Astrocyte (in vitro differentiated cells and primary cell): ENCODE results near the gene CDK3. TPM values are rescaled to one million over a fixed set of nuclear protein-coding genes. Genes with fewer than 3 reads are reported as not detected.

Source experiments
- DNase-seq: peaks from one replicate; pipeline ENCODE4 v3.0.0-alpha.2; 2010; ENCODE audit warnings: low read depth
- FAIRE-seq: peaks from 2 replicates; lab custom pipeline; 2011; peaks lifted over from hg19 to GRCh38; lab: Jason Lieb, UNC
- H2AFZ ChIP-seq: 2 replicates; pipeline ENCODE4 v1.6.0; 2012; ENCODE audit warnings: low read depth, low read length, inconsistent platforms
- H3K27ac ChIP-seq: 2 replicates; pipeline ENCODE4 v1.5.1; 2011; ENCODE audit warnings: low read depth, low read length, inconsistent platforms
- H3K27me3 ChIP-seq: 2 replicates; pipeline ENCODE4 v1.6.0; 2011; ENCODE audit warnings: low read length, inconsistent platforms; ENCODE audit not compliant: insufficient read depth
- H3K36me3 ChIP-seq: 2 replicates; pipeline ENCODE4 v1.5.1; 2011; ENCODE audit warnings: low read length, inconsistent platforms; ENCODE audit not compliant: insufficient read depth
- H3K4me1 ChIP-seq: 2 replicates; pipeline ENCODE4 v1.5.1; 2011; ENCODE audit warnings: low read length, inconsistent platforms; ENCODE audit not compliant: insufficient read depth
- H3K4me2 ChIP-seq: 2 replicates; pipeline ENCODE4 v1.6.0; 2012; ENCODE audit warnings: low read length, inconsistent platforms
- H3K4me3 ChIP-seq: 2 replicates; pipeline ENCODE4 v1.5.1; 2011; ENCODE audit warnings: low read depth, mild to moderate bottlenecking, low read length, inconsistent platforms; ENCODE audit not compliant: insufficient read depth
- H3K79me2 ChIP-seq: 2 replicates; pipeline ENCODE4 v1.6.0; 2012; ENCODE audit warnings: mild to moderate bottlenecking, low read length, inconsistent platforms; ENCODE audit not compliant: insufficient read depth
- H3K9ac ChIP-seq: 2 replicates; pipeline ENCODE4 v1.6.0; 2012; ENCODE audit warnings: mild to moderate bottlenecking, low read length, inconsistent platforms
- H3K9me3 ChIP-seq: 2 replicates; pipeline ENCODE4 v1.5.1; 2012; ENCODE audit warnings: low read depth, mild to moderate bottlenecking, low read length, inconsistent platforms; ENCODE audit not compliant: insufficient read depth
- H4K20me1 ChIP-seq: 2 replicates; pipeline ENCODE4 v1.6.0; 2012; ENCODE audit warnings: low read length, inconsistent platforms; ENCODE audit not compliant: insufficient read depth
- H3K27ac Mint-ChIP-seq: one replicate; pipeline ENCODE4 v1.8.0; 2021; ENCODE audit warnings: mild to moderate bottlenecking, mixed read lengths; ENCODE audit not compliant: unreplicated experiment
- H3K27me3 Mint-ChIP-seq: one replicate; pipeline ENCODE4 v1.8.0; 2021; ENCODE audit warnings: low read depth, mixed read lengths; ENCODE audit not compliant: unreplicated experiment
- H3K36me3 Mint-ChIP-seq: one replicate; pipeline ENCODE4 v1.8.0; 2021; ENCODE audit warnings: low read depth, mixed read lengths; ENCODE audit not compliant: unreplicated experiment
- H3K4me1 Mint-ChIP-seq: one replicate; pipeline ENCODE4 v1.8.0; 2021; ENCODE audit warnings: low read depth, mixed read lengths; ENCODE audit not compliant: unreplicated experiment
- H3K4me3 Mint-ChIP-seq: one replicate; pipeline ENCODE4 v1.8.0; 2021; ENCODE audit warnings: mild to moderate bottlenecking, moderate library complexity, mixed read lengths; ENCODE audit not compliant: unreplicated experiment
- H3K9me3 Mint-ChIP-seq: one replicate; pipeline ENCODE4 v1.8.0; 2021; ENCODE audit warnings: mild to moderate bottlenecking, mixed read lengths; ENCODE audit not compliant: unreplicated experiment
- CTCF ChIP-seq: IDR thresholded peaks from 2 replicates; pipeline ENCODE4 v1.5.1; 2011; ENCODE audit warnings: low read depth, mild to moderate bottlenecking, inconsistent platforms, low read length, moderate library complexity; ENCODE audit not compliant: insufficient read depth
- EZH2 ChIP-seq: IDR thresholded peaks from 2 replicates; pipeline ENCODE4 v1.6.1; 2012; ENCODE audit warnings: mild to moderate bottlenecking, low read length, inconsistent platforms; ENCODE audit not compliant: insufficient read depth
- total RNA-seq: library from RNA; stranded (reverse); gene quantifications from 2 replicates; pipeline ENCODE4 v1.2.1, GENCODE V29; 2021

Gene CDK3
- total RNA-seq, 1 donor from 2014 or later = 5.0 TPM

DNA sequence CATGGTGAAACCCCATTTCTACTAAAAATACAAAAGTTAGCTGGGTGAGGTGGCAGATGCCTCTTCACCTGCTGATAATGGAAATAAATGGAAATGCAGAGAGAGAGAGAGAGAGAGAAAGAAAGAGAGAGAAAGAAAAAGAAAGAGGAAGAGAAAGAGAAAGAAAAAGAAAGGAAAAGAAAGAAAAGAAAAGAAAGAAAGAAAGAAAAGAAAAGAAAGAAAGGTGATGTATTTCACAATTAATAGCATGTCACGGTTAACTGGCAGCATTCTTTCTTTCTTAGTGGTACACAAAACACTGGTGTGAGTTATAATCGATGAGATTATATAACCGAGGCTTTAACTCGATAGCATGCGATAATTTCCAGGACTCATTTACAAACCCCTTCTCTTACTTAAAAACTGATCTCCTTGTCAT, 24.9 kb upstream of the CDK3 start:
- FAIRE-seq = no peak
- H3K9ac ChIP-seq = peak overlapping the region; percentile 17
- peak overlapping the region; percentile 62 for H3K4me2 ChIP-seq
- H3K36me3 Mint-ChIP-seq = peaks cover 23% of the 10 kb centered on the region
- H3K9me3 Mint-ChIP-seq = no peaks in the 10 kb centered on the region
- peaks cover 18% of the 10 kb centered on the region for H4K20me1 ChIP-seq
- H3K27me3 ChIP-seq = no peaks in the 10 kb centered on the region
- H3K4me1 ChIP-seq = peaks cover 6% of the 10 kb centered on the region
- H3K4me3 ChIP-seq = no peak overlapping the region
- H3K27ac ChIP-seq = no peak overlapping the region
- TF ChIP-seq CTCF = no peak
- TF ChIP-seq EZH2 = no peak
- peaks cover 19% of the 10 kb centered on the region for H3K4me1 Mint-ChIP-seq
- H3K4me3 Mint-ChIP-seq = peak overlapping the region; percentile 80
- no peaks in the 10 kb centered on the region for H3K27me3 Mint-ChIP-seq
- peaks cover 5% of the 10 kb centered on the region for H3K36me3 ChIP-seq
- H3K9me3 ChIP-seq = no peaks in the 10 kb centered on the region
- DNase-seq = no peak
- no peak overlapping the region for H2AFZ ChIP-seq
- no peak overlapping the region for H3K27ac Mint-ChIP-seq
- peaks cover 58% of the 10 kb centered on the region for H3K79me2 ChIP-seq

GRCh38 chr17:75976175-75976848, 24.3 kb upstream of the CDK3 start:
- peaks cover 24% of the 10 kb centered on the region for H3K4me1 Mint-ChIP-seq
- peaks cover 5% of the 10 kb centered on the region for H3K36me3 ChIP-seq

More at GRCh38 chr17:75976175-75976848, 24.3 kb upstream of the CDK3 start:
- Histone ChIP-seq H3K27ac (no peak overlapping the region), H3K27me3 (no peaks in the 10 kb centered on the region), H3K9ac (peak overlapping the region; percentile 17), H4K20me1 (peaks cover 18% of the 10 kb centered on the region), H3K4me2 (peak overlapping the region; percentile 62), H2AFZ (no peak overlapping the region), H3K4me1 (peaks cover 6% of the 10 kb centered on the region), H3K4me3 (no peak overlapping the region), H3K9me3 (no peaks in the 10 kb centered on the region), H3K79me2 (peaks cover 58% of the 10 kb centered on the region)
- TF ChIP-seq CTCF (no peak), EZH2 (no peak)
- H3K27ac Mint-ChIP-seq = peak overlapping the region; percentile 12
- no peaks in the 10 kb centered on the region for H3K27me3 Mint-ChIP-seq
- DNase-seq (peak; percentile 39), FAIRE-seq (no peak)
- H3K9me3 Mint-ChIP-seq = no peaks in the 10 kb centered on the region
- H3K36me3 Mint-ChIP-seq = peaks cover 20% of the 10 kb centered on the region
- H3K4me3 Mint-ChIP-seq = peak overlapping the region; percentile 80
